Breast epithelium (tissue), 3 donors: ENCODE data around the gene MIP.

Experiments
- CTCF ChIP-seq, 3 donors: fragments of 450-650 bp; IDR thresholded peaks; one replicate each; pipeline ENCODE4 v1.5.1; 2016 to 2017; ENCODE audit warnings: antibody characterized with exemption in 3 of 3, mild to moderate bottlenecking in 3 of 3, moderate library complexity in 3 of 3
- POLR2A ChIP-seq: fragments of 450-650 bp; IDR thresholded peaks from one replicate; pipeline ENCODE4 v1.6.1; 2016; ENCODE audit warnings: antibody characterized with exemption, mild to moderate bottlenecking, moderate library complexity
- POLR2AphosphoS5 ChIP-seq, 3 donors: sonication (generic); formaldehyde crosslinking; IDR thresholded peaks; one replicate each; pipeline ENCODE4 v1.6.1; 2017; ENCODE audit warnings: antibody characterized with exemption in 3 of 3

GRCh38 chr12:56484566-56484965 lies 30.1 kb upstream of the MIP start:
- no peak for TF ChIP-seq CTCF (IDR thresholded peaks at IDR 0.05)
- no peak for TF ChIP-seq POLR2AphosphoS5 (IDR thresholded peaks at IDR 0.05)
- no peak for TF ChIP-seq POLR2A
